Activated T-cell treated with anti-CD3 and anti-CD28 coated beads, Interleukin-2, amount 50 U/mL, for 24 hours (primary cell): Measurements from ENCODE around the gene NPHP4.
"Not testable (repeated sequence)": the region's sequence is repeated elsewhere in the genome, so short reads cannot be mapped to it uniquely, and the experiment has no call there.

Experiments used
- DNase-seq: peaks from one replicate; pipeline ENCODE4 v3.0.0-alpha.2; 2020
- H3K27ac Mint-ChIP-seq: 2 replicates; pipeline ENCODE4 v1.8.0; 2020; ENCODE audit warnings: mild to moderate bottlenecking, mixed read lengths
- H3K27me3 Mint-ChIP-seq: 2 replicates; pipeline ENCODE4 v1.8.0; 2020; ENCODE audit warnings: mixed read lengths
- H3K36me3 Mint-ChIP-seq: 2 replicates; pipeline ENCODE4 v1.8.0; 2020; ENCODE audit warnings: low read depth, mixed read lengths
- H3K4me1 Mint-ChIP-seq: 2 replicates; pipeline ENCODE4 v1.8.0; 2020; ENCODE audit warnings: low read depth, mixed read lengths
- H3K4me3 Mint-ChIP-seq: 2 replicates; pipeline ENCODE4 v1.8.0; 2020; ENCODE audit warnings: mild to moderate bottlenecking, moderate library complexity, mixed read lengths
- H3K9me3 Mint-ChIP-seq: 2 replicates; pipeline ENCODE4 v1.8.0; 2020; ENCODE audit warnings: mixed read lengths

Gene NPHP4

GRCh38 chr1:5922700-5923330 lies 69.4 kb downstream of the NPHP4 start:
- H3K4me1 Mint-ChIP-seq, H3K4me3 Mint-ChIP-seq, DNase-seq, H3K27me3 Mint-ChIP-seq, H3K9me3 Mint-ChIP-seq, H3K27ac Mint-ChIP-seq: not testable (repeated sequence)
- H3K36me3 Mint-ChIP-seq: peaks cover 20% of the 10 kb centered on the region

DNA sequence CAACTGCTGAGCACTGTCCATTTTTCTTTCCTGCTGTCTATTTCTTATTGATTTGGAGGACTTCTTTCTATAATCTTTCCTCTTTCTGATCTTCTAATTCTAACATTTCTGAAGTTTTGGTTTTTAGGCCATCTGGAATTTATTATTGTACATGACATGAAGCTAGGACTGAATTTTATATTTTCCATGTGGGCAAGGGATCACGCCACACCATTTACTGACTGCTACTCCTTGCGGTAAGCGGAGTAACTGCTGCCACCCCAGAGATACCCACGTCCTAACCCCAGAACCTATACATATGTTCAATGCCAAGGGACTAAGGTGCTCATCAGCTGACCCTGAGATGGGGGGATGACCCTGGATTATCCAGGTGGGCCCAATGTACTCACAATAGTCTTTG lies 70.6 kb downstream of the NPHP4 start:
- Mint-ChIP-seq H3K27ac (no peak overlapping the region), H3K36me3 (peaks cover 10% of the 10 kb centered on the region)
- DNase-seq: no peak

DNA sequence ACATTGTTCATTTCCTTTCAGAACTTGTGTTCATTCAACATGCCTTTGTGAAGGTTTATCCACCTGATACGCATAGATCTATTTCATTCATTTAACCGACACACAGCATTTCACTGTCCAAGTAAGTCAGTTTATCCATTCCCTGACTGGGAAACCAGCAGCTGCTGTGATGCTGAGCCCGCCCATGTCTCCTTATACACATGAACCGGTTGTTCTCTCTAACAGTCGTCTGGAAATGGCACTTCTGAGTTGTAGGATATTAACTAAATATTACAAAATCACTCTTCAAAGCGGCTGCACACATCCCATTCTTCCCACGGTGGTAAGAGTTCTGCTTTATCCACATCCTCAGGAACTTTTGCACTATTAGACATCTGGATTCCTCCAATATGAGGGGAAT lies 71.1 kb downstream of the NPHP4 start:
- Mint-ChIP-seq H3K27me3 (no peaks in the 10 kb centered on the region), H3K4me3 (no peak overlapping the region), H3K4me1 (peaks cover 1% of the 10 kb centered on the region), H3K36me3 (peaks cover 5% of the 10 kb centered on the region), H3K9me3 (no peaks in the 10 kb centered on the region), H3K27ac (no peak overlapping the region)
- no peak for DNase-seq

More for the DNA sequence above, 70.6 kb downstream of the NPHP4 start:
- Mint-ChIP-seq H3K9me3 (no peaks in the 10 kb centered on the region), H3K4me1 (no peaks in the 10 kb centered on the region), H3K27me3 (no peaks in the 10 kb centered on the region), H3K4me3 (no peak overlapping the region)

DNA sequence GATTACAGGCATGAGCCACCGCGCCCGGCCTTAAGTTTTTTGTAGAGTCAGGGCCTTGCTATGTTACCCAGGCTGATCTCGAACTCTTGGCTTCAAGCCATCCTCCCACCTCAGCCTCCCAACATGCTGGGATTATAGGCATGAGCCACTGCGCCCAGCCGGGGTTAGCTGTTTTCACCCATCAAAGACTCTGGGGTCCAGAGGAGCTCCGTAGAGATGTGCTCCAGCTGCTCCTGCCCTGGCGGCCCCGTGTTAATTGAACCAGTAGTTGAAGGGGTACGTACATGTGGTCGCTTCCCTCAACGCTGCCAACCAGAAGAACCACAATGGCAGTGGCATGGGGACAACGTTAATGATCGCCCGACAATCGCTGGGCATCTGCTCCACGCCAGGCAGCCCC lies 72.0 kb downstream of the NPHP4 start:
- Mint-ChIP-seq H3K4me1 (peaks cover 7% of the 10 kb centered on the region), H3K9me3 (no peaks in the 10 kb centered on the region), H3K27me3 (no peaks in the 10 kb centered on the region), H3K27ac (no peak overlapping the region), H3K4me3 (no peak overlapping the region), H3K36me3 (peaks cover 2% of the 10 kb centered on the region)
- no peak for DNase-seq

DNA sequence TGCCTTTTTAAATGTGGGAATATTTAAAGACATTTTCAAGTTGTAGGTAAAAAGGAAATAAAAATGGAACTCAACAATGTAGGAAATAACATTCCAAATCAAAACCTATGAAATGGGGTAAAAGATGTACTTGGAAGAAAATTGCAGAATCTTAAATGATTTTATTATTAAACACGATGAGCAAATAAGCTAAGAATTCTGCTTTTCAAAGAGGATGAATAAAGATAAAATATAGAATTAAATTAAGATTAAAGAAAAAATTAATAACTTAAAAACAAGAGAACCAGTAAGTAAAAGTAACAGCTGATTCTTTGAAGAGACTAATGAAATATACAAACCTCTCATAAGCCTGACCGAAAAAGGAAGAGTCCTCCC lies 74.0 kb downstream of the NPHP4 start:
- no peak for DNase-seq
- H3K4me1 Mint-ChIP-seq: peaks cover 7% of the 10 kb centered on the region
- no peaks in the 10 kb centered on the region for H3K36me3 Mint-ChIP-seq
- H3K4me3 Mint-ChIP-seq: no peak overlapping the region
- H3K27me3 Mint-ChIP-seq: no peaks in the 10 kb centered on the region
- no peaks in the 10 kb centered on the region for H3K9me3 Mint-ChIP-seq
- no peak overlapping the region for H3K27ac Mint-ChIP-seq

GRCh38 chr1:5917591-5918274 lies 74.5 kb downstream of the NPHP4 start:
- Mint-ChIP-seq H3K36me3 (no peaks in the 10 kb centered on the region), H3K4me1 (peaks cover 7% of the 10 kb centered on the region), H3K4me3 (no peak overlapping the region), H3K27ac (no peak overlapping the region), H3K27me3 (no peaks in the 10 kb centered on the region), H3K9me3 (no peaks in the 10 kb centered on the region)
- no peak for DNase-seq

DNA sequence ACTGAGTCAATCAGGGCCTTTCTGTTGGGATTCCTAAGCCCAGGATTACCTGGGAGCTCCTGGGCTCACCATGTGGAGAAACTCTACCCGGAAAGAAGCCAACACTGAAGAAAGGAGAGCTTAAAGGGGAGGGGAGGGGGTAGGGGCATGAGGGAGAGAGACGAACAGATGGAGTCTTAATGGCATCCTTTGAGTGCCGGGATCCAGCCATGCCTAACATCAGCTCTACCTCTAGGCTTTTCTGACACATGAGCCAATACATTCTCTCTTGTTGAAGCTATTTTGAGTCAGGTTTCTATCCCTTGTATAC lies 75.0 kb downstream of the NPHP4 start:
- no peak for DNase-seq
- Mint-ChIP-seq H3K9me3 (no peaks in the 10 kb centered on the region), H3K27ac (no peak overlapping the region), H3K36me3 (no peaks in the 10 kb centered on the region), H3K4me3 (no peak overlapping the region), H3K4me1 (peaks cover 7% of the 10 kb centered on the region), H3K27me3 (no peaks in the 10 kb centered on the region)

DNA sequence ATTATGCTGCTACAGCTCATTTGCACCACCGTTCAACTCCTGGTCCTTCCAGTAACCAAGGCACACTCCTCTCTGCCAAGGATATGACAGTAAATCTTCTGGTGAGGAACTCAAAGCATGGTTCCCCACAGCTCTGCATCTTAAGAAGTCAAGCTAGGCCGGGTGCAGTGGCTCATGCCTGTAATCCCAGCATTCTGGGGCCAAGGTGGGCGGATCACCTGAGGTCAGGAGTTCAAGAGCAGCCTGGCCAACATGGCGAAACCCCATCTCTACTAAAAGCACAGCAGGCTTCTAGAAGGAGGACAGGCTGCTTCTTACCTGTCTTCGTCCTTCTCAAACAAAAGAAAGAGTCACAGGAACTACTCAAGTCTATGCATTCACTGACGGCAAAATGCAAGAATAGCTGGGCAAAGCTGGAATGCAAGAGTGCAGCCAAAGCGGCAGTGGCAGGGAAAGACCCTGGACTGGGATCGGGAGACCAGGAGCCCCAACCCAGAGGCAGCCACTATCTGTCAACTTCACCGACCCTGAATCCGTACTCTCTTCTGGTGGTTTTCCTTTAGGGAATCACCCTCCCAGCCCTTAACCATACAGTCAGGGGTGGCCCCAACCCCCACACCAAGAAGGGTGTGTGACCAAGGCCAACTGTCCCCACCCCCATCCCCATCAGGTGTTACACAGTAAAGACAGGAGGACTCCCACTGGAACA lies 75.5 kb downstream of the NPHP4 start:
- H3K9me3 Mint-ChIP-seq: no peaks in the 10 kb centered on the region
- H3K27ac Mint-ChIP-seq: no peak overlapping the region
- H3K27me3 Mint-ChIP-seq: no peaks in the 10 kb centered on the region
- no peak for DNase-seq
- no peak overlapping the region for H3K4me3 Mint-ChIP-seq
- H3K36me3 Mint-ChIP-seq: no peaks in the 10 kb centered on the region
- peaks cover 7% of the 10 kb centered on the region for H3K4me1 Mint-ChIP-seq

DNA sequence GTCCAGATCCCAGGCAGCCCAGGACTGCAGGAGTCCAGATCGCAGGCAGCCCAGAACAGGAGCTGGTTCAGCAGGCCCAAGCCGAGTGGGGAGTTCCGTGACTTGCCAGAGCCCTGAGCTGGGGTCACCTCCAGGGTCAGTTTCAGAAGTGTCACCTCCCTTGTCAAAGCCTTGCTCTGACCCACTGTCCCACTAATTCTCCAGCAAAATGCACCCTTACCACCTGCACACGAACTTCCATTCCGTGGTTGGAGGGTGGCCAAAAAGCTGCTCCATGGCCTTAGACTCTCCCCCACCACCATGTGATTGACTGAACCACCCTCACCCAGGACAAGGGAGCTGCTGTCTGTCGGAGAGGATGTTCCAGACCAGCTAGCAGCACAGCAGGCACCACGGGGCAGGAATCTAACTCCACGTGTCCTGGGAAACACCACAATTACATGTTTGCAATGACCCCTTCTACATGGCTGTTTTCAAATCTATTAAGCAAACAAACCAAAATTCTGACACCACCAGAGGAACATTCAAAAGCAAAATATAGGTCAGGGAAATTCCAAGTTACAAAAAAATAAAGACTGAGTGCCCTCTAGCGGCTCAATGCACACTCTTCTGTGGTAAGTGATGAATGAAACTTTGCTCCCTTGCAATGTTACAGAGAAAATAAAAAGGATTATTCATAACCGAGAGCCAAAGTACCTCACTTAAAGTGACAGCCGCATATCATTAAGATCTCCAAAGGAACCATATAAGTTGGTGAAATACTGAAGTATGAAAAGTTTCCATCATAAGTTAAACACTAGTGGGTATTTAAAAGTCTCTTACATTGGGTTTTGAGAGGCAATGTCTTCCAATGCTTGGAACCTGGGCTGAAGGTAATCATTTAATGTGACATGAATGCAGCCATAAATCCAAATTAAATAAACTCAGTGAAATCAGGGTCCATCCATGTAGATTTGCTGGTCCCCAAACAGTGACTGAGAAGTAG lies 76.3 kb downstream of the NPHP4 start:
- Mint-ChIP-seq H3K27ac (no peak overlapping the region), H3K4me1 (peaks cover 7% of the 10 kb centered on the region), H3K4me3 (no peak overlapping the region), H3K9me3 (no peaks in the 10 kb centered on the region), H3K27me3 (no peaks in the 10 kb centered on the region), H3K36me3 (no peaks in the 10 kb centered on the region)
- DNase-seq: no peak

DNA sequence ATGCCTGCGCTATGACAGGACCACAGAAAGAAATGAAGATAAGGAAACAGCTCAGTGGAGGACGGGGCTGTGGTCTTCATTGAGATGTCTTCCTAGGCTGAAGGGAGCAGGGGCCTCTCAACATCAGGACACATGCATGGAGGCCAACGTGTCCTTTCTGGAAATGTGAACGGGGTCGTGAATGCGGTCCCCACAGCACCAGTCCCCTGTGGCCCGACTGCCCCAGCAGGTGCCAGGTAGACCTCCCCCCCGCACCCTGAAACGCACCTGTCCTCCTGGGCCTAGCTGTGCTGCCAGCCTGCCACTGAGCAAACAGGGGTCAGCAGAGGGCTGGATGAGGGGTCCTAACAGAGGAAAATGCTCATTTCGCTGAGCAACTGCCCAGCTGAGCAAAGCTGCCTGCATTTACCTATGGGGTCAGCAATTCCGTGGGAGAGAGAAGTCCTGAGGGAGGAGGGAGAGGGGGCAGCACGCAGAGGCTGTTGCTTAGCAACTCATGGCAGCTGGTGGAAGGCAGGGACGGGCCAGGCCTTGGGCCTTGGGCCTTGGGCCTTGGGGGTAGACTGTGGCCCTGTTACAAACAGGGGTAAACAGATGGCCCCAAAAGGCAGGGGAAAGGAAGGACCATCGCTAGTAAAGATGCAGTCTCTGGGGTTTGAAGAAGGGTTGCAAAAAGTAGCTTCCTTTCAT lies 77.4 kb downstream of the NPHP4 start:
- no peak for DNase-seq
- no peaks in the 10 kb centered on the region for H3K36me3 Mint-ChIP-seq
- no peak overlapping the region for H3K27ac Mint-ChIP-seq
- H3K27me3 Mint-ChIP-seq: no peaks in the 10 kb centered on the region
- H3K9me3 Mint-ChIP-seq: no peaks in the 10 kb centered on the region
- no peak overlapping the region for H3K4me3 Mint-ChIP-seq
- H3K4me1 Mint-ChIP-seq: peaks cover 7% of the 10 kb centered on the region

DNA sequence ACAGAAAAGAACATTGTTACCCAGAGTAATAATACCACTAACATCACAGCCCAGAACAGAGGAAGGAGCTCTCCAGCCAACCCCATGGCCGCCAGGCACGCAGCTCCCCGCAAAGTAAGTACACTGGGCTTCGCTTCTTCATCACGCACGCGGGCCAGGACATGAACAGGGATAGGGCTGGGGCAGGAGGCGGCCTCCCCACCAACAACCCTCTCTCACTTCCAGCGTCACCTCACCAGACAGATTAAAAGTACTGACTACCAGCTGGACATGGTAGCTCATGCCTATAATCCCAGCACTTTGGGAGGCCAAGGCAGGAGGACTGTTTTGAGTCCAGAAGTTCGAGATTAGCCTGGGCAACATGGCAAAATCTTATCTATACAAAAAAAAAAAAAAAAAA lies 78.3 kb downstream of the NPHP4 start:
- Mint-ChIP-seq H3K4me1 (peaks cover 7% of the 10 kb centered on the region), H3K9me3 (no peaks in the 10 kb centered on the region), H3K27me3 (no peaks in the 10 kb centered on the region), H3K4me3 (no peak overlapping the region), H3K27ac (no peak overlapping the region), H3K36me3 (no peaks in the 10 kb centered on the region)
- DNase-seq: no peak

DNA sequence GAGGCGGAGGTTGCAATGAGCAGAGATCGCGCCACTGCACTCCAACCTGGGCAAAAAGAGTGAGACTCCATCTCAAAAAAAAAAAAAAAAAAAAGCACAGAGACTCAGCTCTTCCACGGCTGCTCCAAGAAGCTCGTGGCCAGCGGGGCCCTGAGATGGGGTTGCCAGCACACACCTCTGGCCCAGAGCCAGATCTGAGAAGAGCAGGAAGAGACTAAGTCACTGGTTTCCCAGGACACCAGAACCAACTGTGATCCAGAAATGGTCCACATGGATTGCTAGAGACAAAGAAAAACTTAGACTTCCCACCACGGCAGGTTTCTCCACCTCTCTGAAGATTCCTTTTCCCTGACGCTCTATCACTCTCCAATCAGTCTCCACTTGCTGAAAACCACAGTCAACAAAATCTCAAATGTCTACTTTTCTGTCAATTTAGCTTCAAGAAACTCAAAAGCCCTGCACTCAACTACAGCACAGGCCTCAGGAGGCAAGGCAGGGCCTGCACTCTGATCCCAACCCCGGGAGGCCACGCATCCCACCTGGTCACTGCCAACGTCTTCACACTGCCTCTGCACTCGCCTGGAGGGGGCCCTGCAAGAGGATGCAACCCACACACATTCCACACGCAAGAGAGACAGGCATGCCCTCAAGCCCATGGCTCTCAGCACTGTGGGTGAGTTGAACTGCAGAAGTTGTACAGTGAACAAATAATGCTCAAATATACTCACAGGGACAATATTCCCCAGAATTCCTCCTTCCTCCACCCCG lies 79.0 kb downstream of the NPHP4 start:
- no peaks in the 10 kb centered on the region for H3K27me3 Mint-ChIP-seq
- no peak overlapping the region for H3K4me3 Mint-ChIP-seq
- H3K36me3 Mint-ChIP-seq: no peaks in the 10 kb centered on the region
- peaks cover 7% of the 10 kb centered on the region for H3K4me1 Mint-ChIP-seq
- H3K9me3 Mint-ChIP-seq: no peaks in the 10 kb centered on the region
- no peak for DNase-seq
- H3K27ac Mint-ChIP-seq: no peak overlapping the region

DNA sequence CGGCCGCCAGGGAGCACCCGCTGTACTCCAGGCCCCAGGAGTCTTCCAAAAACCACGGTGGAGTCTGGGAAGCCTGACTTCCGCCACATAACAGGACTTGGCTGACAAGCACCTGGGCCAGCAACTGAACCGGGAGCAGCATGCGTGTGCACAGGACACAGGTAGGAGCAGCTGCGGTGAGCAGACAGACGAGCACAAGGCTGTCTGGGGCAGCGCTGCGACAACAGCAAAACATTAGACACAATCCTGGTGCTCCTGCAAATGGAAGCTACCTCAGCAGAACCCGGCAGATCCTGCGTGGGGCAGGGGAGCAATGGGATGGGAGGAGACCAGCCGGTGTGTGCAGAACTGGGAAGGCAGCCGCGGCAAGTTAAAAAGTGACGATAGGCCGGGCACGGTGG lies 80.4 kb downstream of the NPHP4 start:
- Mint-ChIP-seq H3K27me3 (no peaks in the 10 kb centered on the region), H3K4me1 (peaks cover 7% of the 10 kb centered on the region), H3K9me3 (no peaks in the 10 kb centered on the region), H3K36me3 (peaks cover 2% of the 10 kb centered on the region), H3K27ac (no peak overlapping the region), H3K4me3 (no peak overlapping the region)
- no peak for DNase-seq
